Stomach (tissue), 4 donors: ENCODE measurements around the gene MYO5C.

ENCODE experiments used
- CTCF ChIP-seq, 7 experiments: fragments of 450-650 bp in 4 of 7; fragments of 200-600 bp in 3 of 7; sonication (generic) in 3 of 7; IDR thresholded peaks; one replicate each; pipeline ENCODE4 v1.5.1; 2016 to 2019; ENCODE audit warnings: antibody characterized with exemption in 7 of 7, control low read depth in 2 of 7, mild to moderate bottlenecking in 1 of 7
- EP300 ChIP-seq: sonication (generic); formaldehyde crosslinking; IDR thresholded peaks from one replicate; pipeline ENCODE4 v1.6.1; 2017; ENCODE audit warnings: antibody characterized with exemption
- POLR2A ChIP-seq, 4 donors: fragments of 450-650 bp; IDR thresholded peaks; one replicate each; pipeline ENCODE4 v1.6.1; 2016; ENCODE audit warnings: antibody characterized with exemption in 4 of 4, control low read depth in 2 of 4, mild to moderate bottlenecking in 1 of 4, moderate library complexity in 1 of 4
- POLR2AphosphoS5 ChIP-seq, 3 donors: sonication (generic); formaldehyde crosslinking; IDR thresholded peaks; one replicate each; pipeline ENCODE4 v1.6.1; 2016; ENCODE audit warnings: antibody characterized with exemption in 3 of 3

- no peak for TF ChIP-seq CTCF (IDR thresholded peaks at IDR 0.05)
- TF ChIP-seq POLR2AphosphoS5 (IDR thresholded peaks at IDR 0.05) = no peak
- TF ChIP-seq POLR2A (IDR thresholded peaks at IDR 0.05) = no peak
- TF ChIP-seq EP300 = no peak
These were observed 74.5 kb downstream of the MYO5C start for GRCh38 chr15:52220937-52221660.
